Activated gamma-delta T cell treated with anti-CD3 and anti-CD28 coated beads, Interleukin-2, amount 50 U/mL, for 16 hours (primary cell): ENCODE measurements around the gene EEF1B2.
"Not testable (repeated sequence)": the region's sequence is repeated elsewhere in the genome, so short reads cannot be mapped to it uniquely, and the experiment has no call there.

ENCODE experiments used
- DNase-seq: peaks from one replicate; pipeline ENCODE4 v3.0.0-alpha.2; 2020; ENCODE audit warnings: low read depth

Gene EEF1B2

DNA sequence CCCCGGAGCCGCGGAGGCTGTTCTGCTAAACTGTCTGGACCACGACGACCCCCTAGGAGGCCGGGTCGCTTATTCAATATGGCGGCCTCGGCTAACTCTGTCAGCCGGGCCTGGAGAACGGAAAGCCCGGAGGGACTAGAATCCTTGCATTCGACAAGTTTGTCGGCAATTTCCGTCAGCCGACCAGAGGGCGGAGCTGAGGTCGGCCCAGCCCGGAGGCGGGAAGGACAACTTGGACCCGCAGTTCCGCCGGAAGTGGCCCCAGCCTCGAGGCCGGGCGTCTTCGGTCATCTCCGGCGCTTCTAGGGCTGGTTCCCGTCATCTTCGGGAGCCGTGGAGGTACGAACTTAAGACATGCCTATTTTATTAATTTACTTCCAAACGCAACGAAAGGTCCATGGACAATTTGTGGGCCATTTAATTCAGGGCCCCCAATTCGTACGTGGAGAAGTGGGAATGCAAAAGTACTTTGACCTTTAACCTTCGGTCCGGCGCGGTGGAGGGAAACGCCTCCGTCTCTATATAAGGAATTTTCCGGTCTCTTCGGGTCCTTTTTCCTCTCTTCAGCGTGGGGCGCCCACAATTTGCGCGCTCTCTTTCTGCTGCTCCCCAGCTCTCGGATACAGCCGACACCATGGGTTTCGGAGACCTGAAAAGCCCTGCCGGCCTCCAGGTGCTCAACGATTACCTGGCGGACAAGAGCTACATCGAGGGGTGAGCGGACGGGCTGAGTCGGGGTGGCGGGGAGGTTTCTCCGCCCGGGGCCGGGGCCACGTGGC, at the start of gene EEF1B2, which contains the start of gene NDUFS1:
TSS of gene EEF1B2 (plus strand) at position 550 of the 779 bp plus-strand sequence. CDS start at position 635, 85 bp downstream.
TSS of gene NDUFS1 (minus strand) at position 99 of the 779 bp plus-strand sequence. CDS start 5,766 bp downstream, outside the sequence.
- DNase-seq, result peak; percentile 95

DNA sequence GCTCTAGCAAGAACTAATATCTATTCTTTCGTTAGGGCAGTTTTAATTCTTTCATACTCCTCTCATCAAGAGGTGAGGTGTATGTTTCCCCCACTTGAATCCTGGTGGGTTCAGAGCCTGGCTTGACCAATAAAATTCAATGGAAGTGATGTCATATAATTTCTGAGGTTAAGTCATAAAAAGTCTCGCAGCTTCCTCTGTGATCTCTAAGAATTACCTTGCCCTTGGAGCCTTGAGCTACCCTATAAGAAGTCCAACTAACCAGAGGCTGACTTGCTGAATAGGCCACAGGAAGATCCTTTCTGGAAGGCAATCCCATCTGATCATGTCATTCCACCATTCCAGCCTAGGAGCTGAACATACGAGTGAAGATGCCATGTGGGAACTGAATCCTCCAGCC, 47.6 kb upstream of the EEF1B2 start:
- DNase-seq, result no peak

DNA sequence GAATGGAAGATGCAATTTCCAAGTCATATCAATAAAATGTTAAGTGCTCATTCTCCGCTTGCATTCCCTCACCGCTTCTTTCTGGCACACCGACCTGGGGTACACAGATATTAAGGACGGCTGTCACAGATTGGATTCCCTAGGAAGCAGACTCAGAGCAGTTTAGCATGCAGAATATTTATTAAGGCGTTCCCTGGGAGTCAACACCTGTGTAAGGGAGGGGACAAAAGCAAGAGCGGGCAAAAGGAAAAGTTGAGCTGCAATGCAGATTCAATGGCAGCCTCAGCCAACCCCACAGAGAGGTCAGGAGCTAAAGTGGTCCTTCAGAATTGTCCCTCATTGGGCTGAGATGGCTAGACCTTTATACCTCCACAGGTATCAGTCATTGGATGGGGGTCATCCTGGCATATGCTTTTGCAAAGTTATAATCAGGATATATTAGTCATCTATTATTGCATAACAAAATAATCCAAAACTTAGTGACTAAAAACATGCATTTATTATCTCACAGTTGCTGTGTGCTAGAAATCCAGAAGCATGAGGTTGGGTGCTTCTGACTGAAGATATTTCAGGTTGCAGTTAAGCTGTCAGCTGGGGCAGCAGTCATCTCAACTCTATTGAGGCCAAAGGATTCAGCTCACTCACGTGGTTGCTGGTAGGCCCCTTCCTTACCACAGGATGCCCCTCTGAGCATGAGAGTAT, 46.7 kb upstream of the EEF1B2 start:
- no peak for DNase-seq

DNA sequence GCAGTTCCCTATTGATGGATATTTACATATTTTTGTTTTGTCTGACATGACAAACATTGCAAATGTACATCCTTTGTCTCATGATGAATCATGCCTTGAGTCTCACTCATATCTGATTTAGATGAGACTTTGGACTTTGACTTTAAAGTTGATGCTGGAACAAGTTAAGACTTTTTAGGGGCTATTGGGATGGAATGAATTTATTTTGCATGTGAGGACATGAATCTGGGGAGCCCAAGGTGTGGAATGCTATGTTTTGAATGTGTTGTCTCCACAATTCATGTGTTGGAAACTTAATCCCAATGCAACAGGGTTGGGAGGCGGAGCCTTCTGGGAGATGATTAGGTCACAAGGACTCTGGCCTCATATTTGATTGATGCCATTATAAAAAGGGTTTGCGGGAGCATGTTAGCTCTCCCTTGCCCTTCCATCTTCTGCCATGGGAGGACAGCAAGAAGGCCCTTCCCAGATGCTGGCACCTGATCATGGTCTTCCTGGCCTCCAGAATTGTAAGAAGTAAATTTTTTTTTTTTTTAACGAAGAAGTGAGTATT, 44.6 kb upstream of the EEF1B2 start:
- DNase-seq, result no peak

DNA sequence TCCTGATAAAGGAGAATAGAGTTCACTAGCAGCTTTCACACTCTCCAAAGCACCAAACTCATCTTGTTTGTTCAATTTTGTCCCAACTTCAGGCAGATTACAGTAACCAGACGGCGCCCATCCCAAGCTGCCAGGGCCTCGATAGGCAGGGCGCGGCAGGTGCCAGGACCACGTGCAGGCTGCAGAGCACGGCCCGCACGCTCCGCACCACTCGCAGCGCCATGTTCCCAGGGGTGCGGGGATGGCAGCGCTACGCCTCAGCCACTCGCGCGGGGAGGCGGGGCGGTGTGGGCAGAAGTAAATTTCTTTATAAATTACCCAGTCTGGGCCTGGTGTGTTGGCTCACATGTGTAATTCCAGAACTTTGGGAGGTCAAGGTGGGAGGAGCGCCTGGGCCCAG, 43.4 kb upstream of the EEF1B2 start:
- DNase-seq, result no peak

DNA sequence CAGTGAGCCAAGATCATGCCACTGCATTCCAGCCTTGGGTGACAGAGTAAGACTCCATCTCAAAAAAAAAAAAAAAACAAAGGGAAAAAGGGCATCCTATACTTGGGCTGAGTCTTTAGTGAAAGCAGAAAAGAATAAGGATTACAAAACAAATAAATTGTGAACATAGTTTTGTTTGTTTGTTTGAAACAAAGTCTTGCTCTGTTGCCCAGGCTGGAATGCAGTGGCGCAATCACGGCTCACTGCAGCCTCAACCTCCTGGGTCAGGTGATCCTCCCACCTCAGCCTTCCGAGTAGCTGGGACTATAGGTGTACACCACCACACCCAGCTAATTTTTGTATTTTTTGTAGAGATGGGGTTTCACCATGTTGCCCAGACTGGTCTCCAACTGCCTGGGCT, 37.1 kb upstream of the EEF1B2 start:
- not testable (repeated sequence) for DNase-seq

DNA sequence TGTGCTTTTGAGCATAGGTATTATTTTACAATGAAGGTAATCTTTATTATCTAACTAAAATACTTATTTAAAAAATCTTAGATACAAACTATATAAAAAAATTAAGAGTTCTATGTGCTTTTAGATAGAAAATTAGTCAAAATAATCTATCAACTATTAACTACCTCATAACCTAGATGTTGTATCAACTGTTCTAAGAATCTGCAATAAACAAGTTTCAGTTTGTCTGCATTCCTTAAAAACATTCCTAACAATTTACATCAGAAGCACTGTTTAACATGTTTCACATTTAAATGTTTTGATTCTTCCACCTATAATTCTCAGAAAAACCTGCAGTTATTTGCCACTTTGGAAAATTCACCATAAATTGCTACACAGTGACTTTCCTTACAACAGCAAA, 33.8 kb upstream of the EEF1B2 start:
- no peak for DNase-seq

DNA sequence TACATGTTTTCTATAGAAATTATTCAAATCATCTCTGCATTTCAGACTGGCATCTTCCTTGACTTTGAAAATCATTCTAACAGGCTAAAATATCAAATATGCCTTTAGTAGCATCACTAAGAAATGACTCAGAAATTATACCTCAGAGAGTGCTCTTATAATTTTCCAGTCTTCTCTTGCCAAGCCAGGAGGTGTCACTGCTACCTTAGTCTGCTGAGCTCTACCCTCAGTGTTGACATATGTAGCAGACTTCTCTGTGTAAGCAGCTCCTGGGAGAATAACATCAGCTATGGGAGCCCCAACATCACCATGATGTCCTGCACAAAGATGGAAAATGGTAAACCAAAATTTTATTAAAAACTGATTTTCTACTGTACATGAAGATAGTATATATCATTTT, 32.0 kb upstream of the EEF1B2 start:
- no peak for DNase-seq

DNA sequence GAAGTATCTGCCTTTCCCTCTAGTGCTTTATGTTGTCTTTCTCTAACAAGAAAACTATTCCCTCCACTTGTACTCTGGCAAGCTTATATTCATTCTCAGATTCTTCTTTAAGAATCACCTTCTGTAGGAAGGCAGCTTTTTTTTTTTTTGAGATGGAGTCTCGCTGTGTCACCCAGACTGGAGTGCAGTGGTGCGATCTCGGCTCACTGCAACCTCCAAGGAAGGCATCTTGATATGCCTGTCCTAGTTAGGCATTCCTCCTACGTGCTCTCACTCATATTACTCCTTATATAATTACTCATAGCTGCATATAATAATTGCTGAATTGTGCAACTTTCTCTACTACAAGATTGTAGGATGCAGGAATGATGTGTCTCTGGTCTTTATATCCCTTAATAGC, 16.2 kb upstream of the EEF1B2 start:
- DNase-seq, result no peak

DNA sequence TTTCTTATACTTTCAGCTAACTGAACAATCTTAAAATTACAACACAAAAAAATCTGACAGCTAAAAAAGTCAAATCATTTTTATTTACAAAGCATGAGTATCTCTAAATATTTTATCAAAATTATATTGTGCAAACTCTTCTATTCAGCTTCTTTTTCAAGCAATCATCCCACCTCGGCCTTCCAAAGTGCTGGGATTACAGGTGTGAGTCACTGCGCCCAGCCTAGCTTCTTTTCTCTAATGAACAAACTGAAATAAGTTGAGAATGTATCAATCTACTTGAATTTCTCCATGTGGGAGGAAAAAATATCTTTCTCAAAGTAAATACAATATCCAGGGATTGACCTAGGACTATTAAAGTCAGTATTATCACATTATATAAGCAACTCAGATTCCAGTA, 15.3 kb upstream of the EEF1B2 start:
- no peak for DNase-seq

DNA sequence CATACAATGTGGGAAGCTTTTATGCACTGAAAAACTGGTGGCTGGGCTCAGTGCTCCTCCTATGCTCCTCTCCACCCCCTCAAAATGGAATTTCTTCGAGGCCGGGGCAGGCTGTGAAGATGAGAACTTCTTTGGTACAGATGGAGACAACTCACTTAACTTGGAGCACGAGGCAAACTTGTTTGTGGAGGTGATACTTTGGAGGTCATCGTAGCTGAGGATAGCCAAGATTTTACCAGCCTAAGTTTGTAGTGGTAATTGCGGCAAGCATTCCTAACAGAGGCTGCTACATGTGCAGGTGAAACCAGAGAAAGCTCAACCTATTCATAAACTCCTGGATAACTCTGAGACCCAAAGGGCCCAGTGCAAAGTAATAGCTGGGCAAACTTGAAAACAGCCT, 14.0 kb upstream of the EEF1B2 start:
- DNase-seq, result no peak

DNA sequence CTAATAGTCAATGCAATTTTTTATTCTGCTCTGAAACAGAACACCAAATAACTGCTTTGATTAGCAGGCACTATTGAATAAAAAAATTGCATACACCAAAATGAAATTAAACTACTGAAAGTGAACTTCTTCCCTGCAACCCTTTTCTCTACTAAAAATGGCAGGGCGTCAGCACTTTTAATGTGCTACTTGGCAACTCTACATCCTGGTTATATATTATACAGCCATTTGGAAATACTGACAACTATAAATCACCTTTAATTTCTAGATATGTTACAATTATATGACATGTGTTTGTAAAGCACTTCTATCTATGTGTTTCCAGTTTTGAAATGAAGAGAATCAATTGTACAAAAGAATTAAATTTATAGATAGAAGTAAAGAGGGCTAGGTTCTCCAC, 10.4 kb upstream of the EEF1B2 start:
- DNase-seq, result no peak

DNA sequence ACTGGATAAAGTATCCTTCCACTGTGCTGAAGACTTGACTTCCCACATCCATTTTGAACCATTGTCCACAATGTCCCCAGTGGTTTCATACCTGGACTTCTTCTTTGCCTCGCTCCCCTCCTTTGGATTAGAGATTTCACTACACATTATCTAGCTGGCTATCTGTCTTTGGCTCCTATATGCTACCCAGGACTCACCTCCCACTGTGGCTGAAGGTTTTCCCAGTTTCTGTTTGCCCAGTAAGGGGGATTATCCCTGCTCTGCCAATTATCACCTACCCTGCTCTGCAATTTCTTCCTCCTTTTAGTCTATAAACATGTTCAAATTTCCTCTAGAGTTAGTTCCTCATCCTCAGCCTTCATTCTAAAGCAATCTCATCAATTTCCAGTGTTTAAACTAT, 9.5 kb upstream of the EEF1B2 start:
- DNase-seq, result no peak

DNA sequence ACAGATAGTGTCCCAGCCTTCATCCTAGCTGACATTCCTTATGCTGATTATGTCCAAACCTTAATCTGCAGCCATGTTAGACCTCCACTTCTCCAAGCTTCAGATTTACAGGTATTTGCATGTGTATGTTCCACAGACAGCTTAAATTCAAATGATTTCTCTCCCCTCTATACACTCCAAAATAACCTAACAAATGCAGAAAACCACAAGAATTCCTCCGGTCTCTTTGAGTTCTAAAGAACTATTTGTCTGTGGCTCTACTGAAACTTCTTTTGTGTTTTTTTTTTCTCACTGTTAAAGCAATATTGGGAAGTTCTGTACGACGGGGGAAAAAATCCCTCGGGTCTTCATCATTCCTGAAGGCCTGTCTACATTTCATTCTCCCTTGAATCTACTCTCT, 9.1 kb upstream of the EEF1B2 start:
- DNase-seq, result no peak

DNA sequence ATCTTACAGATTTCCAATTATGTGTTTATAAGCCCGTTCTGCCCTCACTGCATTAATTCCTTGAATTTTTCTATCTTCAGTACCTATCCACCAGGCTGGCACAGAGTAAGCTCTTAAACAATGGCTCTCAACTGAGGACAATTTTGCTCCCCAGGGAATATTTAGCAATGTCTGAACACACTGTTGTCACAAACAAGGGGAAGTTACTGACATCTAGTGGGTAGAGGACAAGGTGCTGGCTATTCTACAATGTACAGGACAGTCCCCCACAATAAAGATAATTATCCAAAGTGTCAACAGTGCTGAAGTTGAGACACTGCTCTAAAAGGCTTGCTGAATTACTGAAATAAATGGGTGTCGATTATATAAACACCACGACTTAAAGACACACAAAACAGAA, 5.5 kb upstream of the EEF1B2 start:
- DNase-seq, result no peak

DNA sequence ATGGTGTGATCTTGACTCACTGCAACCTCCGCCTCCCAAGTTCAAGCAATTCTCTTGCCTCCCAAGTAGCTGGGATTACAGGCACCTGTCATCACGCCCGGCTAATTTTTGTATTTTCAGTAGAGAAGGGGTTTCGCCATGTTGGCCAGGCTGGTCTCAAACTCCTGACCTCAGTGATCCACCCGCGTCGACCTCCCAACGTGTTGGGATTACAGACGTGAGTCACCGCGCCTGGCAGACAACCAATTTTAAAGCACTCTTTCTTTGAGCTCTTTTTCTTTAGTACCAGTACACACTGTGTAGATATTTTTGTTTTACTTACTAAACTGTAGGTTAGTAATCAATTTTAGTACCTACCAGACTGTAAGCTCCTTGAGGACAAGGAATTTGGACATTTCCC, 2.7 kb upstream of the EEF1B2 start:
- not testable (repeated sequence) for DNase-seq

DNA sequence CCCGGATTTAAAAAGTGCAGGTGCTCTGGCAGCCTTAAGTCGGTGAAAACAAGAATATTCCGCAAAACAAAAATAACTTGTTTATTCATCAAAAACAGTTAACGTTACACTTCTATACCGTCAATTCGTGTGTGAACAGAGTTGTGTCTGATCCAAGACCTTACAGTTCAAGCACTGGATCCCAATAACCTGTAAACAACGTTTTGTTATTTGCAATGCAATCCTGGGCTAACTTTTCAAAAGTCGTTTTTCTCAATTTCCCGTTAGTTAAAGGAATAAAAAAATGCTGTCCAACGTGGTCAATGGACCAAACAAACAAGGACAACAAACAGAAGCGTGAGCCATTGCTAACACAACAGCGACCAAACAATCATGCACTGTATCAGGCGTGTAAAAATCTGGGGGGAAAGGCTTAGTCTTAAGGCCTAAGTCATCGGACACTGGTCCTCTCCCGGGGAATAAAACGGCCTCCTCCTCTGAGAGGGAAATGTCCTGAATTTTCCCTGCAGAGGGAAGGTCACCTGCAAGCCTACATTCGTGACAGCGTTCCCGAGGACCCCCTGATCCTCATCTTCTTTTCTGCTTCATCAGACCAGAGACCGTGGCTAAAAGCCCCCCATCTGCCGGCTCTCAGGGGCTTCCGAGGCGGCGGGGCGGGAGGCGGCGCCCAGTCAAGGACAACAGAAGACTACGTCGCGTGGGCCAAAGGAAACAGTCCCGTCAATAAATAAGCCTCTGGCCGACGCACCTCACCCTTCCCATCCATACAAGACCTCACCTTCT, 941 bp upstream of the EEF1B2 start:
- DNase-seq, result no peak

DNA sequence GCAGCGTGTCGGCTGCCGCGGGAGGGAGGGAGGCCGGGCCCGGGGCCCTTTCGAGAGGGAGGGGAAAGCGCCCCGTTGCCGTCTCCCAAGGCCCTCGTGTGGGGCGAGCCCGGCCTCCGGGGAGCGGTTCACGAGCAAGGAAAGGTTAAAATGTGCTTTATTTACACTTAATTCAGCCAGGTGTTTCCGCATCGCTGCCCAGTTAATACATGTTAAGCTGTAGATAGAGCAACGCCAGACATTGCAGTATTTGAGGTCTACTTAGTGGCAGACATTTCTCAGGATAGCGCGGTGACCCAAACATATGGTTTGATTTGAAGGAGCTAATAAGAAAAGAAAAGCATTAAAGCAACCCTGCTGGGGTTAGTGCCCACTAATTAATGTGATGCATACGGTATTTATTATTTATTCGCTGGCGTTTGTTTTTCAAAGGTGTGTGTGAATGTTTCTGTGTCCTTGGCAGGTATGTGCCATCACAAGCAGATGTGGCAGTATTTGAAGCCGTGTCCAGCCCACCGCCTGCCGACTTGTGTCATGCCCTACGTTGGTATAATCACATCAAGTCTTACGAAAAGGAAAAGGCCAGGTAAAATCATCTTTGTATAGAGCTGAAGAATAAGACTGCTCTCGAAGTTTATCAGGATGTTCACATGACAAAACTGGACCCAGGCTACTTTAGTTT, 571 bp downstream of the EEF1B2 start:
- DNase-seq, result no peak

DNA sequence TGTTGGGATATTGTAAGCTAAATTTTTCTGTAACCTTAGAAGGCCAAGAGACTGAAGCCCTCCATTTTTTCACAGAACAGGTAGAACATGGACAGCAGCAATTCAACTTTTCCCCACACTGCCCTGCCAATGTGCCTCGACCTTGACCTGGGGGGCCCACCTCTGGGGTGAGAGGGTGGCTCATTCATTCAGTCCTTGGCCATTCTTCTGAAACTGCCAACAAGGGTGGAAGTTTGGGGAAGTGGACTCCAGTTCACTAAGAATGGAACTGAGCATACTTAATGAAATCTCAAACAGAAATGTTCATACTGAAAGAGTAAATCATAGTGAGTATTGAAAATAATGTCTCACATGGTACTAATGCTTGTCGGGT, 1.1 kb downstream of the EEF1B2 start:
- no peak for DNase-seq

DNA sequence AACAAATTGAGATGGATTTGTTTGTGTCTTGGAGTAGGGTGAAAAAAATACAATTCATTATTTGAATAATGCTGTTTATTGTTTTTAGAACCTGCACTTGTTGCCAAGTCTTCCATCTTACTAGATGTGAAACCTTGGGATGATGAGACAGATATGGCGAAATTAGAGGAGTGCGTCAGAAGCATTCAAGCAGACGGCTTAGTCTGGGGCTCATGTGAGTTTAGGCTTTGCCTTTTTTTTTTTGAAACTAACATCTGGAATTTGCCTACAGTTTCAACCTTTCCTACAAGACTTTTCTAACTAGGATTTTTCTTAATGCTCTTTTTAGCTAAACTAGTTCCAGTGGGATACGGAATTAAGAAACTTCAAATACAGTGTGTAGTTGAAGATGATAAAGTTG, 2.7 kb downstream of the EEF1B2 start:
- DNase-seq, result not testable (repeated sequence)

DNA sequence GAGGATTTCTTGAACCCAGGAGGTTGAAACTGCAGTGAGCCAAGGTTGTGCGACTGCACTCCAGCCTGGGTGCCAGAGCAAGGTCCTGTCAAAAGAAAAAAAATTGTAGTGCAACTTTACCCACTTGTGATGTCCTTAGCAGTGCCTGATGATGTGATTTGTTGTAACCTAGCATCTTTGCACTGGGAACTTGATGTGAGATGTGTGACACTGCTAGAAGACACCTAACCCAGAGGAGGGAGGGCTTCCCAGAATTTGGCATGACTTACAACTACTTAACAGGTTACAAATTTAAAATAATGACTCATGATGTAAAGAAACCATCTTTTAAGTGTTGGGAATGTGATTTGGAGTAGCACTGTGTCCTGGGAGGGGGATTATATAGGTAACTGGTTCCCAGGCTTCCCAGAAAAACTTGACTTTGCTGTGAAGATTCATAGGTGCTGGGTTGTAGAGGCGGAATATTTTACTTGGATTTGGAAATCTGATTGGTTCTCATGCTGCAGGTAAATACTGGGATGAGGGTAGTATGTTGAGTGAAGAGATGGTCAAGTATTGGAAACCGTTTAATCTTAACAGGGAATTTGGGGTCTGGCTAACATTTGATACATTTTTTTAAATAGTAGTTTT, 3.7 kb downstream of the EEF1B2 start:
- no peak for DNase-seq
